ENCODE measurements around the gene WDR64. TPM values are rescaled to one million over a fixed set of nuclear protein-coding genes. Genes with fewer than 3 reads are reported as not detected.
A peak's percentile ranks its signal among the peaks of the same experiment; 100 is the strongest.

The WDR64 gene
- not detected for total RNA-seq

DNA sequence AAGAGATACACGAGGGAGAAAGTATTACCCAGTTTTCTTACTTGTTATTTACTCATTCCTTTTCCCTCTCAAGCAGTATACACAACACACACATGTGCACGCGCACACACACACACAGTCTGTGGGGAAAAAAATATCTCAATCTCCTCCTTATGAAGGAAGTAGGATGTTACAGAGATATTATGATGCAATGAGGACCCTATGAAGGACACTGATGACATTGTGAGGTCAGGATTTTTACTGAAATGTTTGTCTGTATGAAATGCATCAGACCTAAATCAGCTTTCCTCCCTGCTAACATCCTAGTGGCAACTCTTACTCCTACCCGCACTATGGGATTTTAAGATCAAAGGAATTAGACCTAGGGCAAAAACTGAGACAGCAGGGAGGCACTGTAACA is at the start of gene WDR64:
Gene WDR64 (plus strand): TSS at position 270 of the 400 bp plus-strand sequence. CDS start 204 bp downstream, outside the sequence.
- Mint-ChIP-seq H3K4me1 (ENCODE audit: low read depth in 2 of 2) (no peaks in the 10 kb centered on the region), H3K9me3 (no peaks in the 10 kb centered on the region), H3K27me3 (peaks cover 30 to 35% of the 10 kb centered on the region in 2 donors), H3K36me3 (no peaks in the 10 kb centered on the region), H3K27ac (no peak within 1 kb of the TSS), H3K4me3 (no peak within 1 kb of the TSS)
- DNase-seq (ENCODE audit: low spot score) (no peak), ATAC-seq (no peak)

DNA sequence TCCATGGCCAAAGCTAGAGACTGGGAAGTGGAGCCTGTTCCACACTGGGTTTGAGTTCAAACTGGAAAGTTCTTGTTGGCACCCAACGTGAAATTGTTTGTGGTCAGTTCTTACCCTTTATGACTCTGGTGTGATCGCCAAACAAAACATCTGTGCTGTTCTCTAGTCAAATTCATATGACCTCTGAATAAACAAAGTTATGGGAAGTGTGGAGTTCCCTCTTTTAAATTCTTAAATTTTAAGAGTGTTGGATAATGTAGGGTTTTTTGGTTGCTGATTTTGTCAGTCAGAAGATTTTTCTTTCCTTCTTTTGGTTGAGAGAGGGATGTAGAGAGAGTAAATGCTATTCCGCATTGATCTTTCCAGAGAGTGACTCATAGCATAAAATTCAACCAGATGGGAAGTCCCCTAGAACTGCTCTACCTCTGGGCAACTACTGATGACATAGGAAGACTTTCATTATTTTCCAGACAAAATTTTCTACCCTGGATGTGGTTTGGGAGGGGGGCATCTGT is 48.3 kb upstream of the WDR64 start:
- Mint-ChIP-seq H3K36me3 (no peaks in the 10 kb centered on the region), H3K4me3 (no peak overlapping the region), H3K27ac (no peak overlapping the region), H3K4me1 (ENCODE audit: low read depth in 2 of 2) (no peaks in the 10 kb centered on the region), H3K27me3 (no peaks in the 10 kb centered on the region), H3K9me3 (no peaks in the 10 kb centered on the region)
- ATAC-seq: no peak
- no peak for DNase-seq (ENCODE audit: low spot score)

DNA sequence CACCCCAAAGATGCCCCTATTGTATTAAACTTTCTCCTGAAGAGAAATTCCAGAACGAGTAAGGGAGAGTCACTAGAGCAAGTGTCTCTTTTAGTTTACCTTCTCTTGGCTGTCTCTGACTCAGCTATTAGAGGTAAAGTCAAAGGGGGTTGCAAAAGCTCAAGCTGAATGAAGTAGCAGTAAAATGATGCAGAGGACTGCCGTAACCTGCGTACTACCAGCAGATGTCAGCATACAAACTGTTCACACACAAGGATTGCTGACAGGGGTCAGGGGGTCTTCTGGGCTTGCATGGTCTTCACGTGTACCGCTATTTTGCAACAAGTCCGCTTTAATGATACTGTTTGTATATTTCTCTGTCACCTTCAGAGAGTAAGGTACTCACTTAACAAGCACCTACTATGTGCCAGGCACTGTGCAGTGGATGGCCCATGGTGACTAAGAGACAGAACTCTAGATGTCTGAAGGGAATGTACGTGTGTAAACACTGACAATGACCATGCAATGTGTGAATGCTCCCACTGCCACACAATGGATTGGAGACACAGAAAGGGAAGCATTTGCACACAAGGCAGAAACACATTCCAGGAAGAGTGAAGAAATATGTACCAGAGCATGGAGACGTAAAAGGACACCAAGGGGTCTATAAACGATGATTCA is 46.8 kb upstream of the WDR64 start:
- no peaks in the 10 kb centered on the region for H3K27me3 Mint-ChIP-seq
- no peaks in the 10 kb centered on the region for H3K9me3 Mint-ChIP-seq
- no peak overlapping the region for H3K27ac Mint-ChIP-seq
- ATAC-seq (no peak), DNase-seq (ENCODE audit: low spot score) (no peak)
- H3K4me3 Mint-ChIP-seq: no peak overlapping the region
- H3K36me3 Mint-ChIP-seq: no peaks in the 10 kb centered on the region
- no peaks in the 10 kb centered on the region for H3K4me1 Mint-ChIP-seq (ENCODE audit: low read depth in 2 of 2)

DNA sequence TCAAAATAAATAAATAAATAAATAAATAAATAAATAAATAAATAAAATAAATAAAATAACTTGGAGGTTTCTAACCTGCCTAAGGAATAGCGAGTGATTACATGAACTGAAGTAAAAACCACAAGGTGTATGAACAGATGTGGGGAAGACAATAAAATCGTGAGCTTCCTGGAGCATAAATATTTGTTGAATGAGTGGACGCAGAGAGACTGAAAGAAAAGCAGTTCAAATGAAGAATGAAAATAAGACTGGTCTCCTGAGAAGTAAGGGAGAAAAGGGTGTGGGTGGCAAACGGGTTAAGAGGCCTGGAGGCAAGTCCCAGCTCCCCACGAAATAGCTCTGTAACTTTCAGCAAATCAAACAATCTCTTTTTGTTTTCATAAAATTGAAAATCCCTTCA is 45.5 kb upstream of the WDR64 start:
- H3K4me3 Mint-ChIP-seq: no peak overlapping the region
- no peaks in the 10 kb centered on the region for H3K36me3 Mint-ChIP-seq
- H3K27me3 Mint-ChIP-seq: no peaks in the 10 kb centered on the region
- no peaks in the 10 kb centered on the region for H3K9me3 Mint-ChIP-seq
- no peaks in the 10 kb centered on the region for H3K4me1 Mint-ChIP-seq (ENCODE audit: low read depth in 2 of 2)
- ATAC-seq: no peak
- no peak overlapping the region for H3K27ac Mint-ChIP-seq
- DNase-seq (ENCODE audit: low spot score): no peak

DNA sequence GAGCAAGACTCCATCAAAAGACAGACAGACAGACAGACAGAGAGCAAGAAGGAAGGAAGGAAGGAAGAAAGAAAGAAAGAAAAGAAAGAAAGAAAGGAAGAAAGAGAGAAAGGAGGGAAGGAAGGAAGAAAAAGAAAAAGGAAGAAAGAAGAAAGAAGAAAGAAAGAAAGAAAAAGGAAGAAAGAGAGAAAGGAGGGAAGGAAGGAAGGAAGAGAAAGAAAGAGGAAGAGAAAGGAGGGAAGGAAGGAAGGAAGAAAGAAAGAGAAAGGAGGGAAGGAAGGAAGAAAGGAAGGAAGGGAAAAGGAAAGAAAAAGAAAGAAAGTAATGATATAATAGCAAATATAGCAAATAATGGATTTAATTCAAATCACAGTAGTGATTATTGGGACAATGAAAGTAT is 44.6 kb upstream of the WDR64 start:
- DNase-seq (ENCODE audit: low spot score) (no peak), ATAC-seq (no peak)
- Mint-ChIP-seq H3K9me3 (no peaks in the 10 kb centered on the region), H3K27ac (no peak overlapping the region), H3K4me1 (ENCODE audit: low read depth in 2 of 2) (no peaks in the 10 kb centered on the region), H3K4me3 (no peak overlapping the region), H3K36me3 (no peaks in the 10 kb centered on the region), H3K27me3 (no peaks in the 10 kb centered on the region)

DNA sequence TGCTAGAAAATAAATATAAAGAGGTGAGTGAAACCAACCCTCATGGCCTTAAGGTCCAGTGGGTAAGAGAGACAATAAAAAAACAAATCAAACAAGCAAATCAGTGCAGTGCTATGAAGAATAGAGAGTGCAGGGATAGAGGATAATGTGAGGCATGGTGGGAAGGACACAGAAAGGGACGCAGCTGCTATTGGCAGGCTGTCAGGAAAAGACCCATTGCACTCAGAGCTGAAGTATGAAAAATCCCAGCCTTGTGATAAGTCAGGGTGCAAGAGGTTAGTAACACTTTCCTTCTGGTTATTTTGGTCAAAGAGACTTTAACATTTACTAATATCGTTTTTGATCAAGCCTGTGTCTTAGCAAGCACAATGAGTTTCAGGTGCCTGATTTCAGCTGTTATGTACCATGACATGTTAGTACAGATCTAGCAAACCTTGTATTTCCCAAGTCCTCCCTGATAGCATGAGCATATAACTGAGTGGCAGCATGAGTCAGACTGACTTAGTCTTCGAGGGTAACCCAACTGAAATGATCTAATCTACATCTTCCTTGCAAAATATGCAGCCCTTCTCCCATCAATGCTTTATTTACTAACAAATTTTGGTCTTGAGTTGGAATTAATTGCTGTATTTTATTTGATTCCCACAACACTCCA is 43.6 kb upstream of the WDR64 start:
- ATAC-seq (no peak), DNase-seq (ENCODE audit: low spot score) (no peak)
- Mint-ChIP-seq H3K9me3 (no peaks in the 10 kb centered on the region), H3K36me3 (no peaks in the 10 kb centered on the region), H3K4me1 (ENCODE audit: low read depth in 2 of 2) (no peaks in the 10 kb centered on the region), H3K4me3 (no peak overlapping the region), H3K27ac (no peak overlapping the region), H3K27me3 (no peaks in the 10 kb centered on the region)

DNA sequence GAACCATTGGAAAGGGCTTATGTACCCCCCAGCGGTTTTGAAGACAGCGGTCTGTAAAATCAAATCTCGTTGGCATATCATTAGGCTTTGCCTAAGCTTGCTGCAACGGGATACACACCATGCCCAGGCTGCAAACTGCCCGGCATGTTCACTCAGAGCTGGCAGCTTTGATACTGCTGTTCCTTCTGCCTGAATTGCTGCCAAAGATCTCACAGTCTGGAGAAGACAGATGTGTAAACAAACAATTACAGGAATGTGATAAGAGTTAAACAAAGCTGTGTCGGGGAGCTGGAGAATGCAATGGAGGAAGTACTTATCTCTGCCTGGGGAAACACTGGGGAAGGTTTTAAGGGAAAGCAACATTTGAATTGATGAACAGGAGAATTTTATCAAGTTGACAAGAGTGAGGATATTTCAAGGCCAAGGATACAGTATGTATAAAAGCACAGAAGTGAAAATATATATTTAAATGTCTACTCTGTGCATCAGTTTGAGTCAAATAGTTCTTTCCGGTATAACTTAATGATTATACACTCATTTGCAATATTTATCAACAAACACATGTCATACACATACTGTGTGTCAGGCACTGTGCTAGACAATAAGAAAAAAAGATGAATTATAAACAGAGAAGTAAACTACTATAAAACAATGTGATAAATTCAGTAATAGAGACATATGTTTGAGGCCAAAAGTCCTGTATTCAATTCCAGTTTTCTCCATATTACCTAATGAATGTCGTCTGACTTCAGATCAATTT is 41.8 kb upstream of the WDR64 start:
- Mint-ChIP-seq H3K9me3 (no peaks in the 10 kb centered on the region), H3K27ac (no peak overlapping the region), H3K4me3 (no peak overlapping the region), H3K27me3 (no peaks in the 10 kb centered on the region), H3K36me3 (no peaks in the 10 kb centered on the region), H3K4me1 (ENCODE audit: low read depth in 2 of 2) (no peaks in the 10 kb centered on the region)
- DNase-seq (ENCODE audit: low spot score): no peak
- ATAC-seq: no peak

DNA sequence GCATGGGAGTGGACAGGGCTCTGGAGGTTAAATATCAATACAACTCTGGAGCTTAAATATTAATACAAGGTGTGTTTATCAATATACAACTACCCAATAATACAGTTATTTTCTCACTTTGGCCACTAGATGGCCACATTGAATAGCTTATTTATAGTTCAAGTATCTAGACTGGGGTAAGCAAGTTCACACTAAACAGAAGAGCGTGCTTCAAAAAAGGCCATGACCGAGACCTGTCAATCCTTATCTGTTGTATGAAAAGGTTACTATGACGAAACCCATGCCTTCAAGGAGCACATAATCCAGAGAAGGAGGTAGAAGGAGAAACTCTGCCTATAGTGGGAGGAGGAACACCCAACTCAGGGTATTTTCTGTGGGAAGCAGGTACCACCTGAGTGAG is 41.0 kb upstream of the WDR64 start:
- no peaks in the 10 kb centered on the region for H3K36me3 Mint-ChIP-seq
- no peak overlapping the region for H3K4me3 Mint-ChIP-seq
- no peaks in the 10 kb centered on the region for H3K9me3 Mint-ChIP-seq
- ATAC-seq (peak; percentile 68 to 69), DNase-seq (ENCODE audit: low spot score) (no peak)
- no peaks in the 10 kb centered on the region for H3K4me1 Mint-ChIP-seq (ENCODE audit: low read depth in 2 of 2)
- no peak overlapping the region for H3K27ac Mint-ChIP-seq
- no peaks in the 10 kb centered on the region for H3K27me3 Mint-ChIP-seq

DNA sequence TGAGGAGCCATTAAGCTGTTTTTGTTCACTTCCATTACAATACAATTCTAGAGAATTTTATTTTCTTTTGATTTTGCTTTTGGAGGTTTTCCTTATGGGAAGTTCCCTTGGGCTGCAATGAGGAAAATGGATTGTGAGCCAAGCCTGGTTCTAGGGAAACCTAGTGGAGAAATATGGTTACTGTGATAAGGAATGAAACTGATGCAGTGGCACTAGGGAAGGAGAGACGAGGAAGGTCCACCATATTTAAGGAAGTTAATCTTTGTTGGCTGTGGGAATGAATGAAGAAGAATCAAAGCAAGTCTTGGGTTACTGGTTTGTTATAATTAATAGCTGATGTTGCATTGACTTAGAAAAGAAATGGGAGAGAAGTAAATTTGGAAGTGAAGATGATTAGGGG is 40.3 kb upstream of the WDR64 start:
- Mint-ChIP-seq H3K27ac (no peak overlapping the region), H3K4me1 (ENCODE audit: low read depth in 2 of 2) (no peaks in the 10 kb centered on the region), H3K27me3 (no peaks in the 10 kb centered on the region), H3K36me3 (no peaks in the 10 kb centered on the region), H3K4me3 (no peak overlapping the region), H3K9me3 (no peaks in the 10 kb centered on the region)
- ATAC-seq (no peak), DNase-seq (ENCODE audit: low spot score) (no peak)

DNA sequence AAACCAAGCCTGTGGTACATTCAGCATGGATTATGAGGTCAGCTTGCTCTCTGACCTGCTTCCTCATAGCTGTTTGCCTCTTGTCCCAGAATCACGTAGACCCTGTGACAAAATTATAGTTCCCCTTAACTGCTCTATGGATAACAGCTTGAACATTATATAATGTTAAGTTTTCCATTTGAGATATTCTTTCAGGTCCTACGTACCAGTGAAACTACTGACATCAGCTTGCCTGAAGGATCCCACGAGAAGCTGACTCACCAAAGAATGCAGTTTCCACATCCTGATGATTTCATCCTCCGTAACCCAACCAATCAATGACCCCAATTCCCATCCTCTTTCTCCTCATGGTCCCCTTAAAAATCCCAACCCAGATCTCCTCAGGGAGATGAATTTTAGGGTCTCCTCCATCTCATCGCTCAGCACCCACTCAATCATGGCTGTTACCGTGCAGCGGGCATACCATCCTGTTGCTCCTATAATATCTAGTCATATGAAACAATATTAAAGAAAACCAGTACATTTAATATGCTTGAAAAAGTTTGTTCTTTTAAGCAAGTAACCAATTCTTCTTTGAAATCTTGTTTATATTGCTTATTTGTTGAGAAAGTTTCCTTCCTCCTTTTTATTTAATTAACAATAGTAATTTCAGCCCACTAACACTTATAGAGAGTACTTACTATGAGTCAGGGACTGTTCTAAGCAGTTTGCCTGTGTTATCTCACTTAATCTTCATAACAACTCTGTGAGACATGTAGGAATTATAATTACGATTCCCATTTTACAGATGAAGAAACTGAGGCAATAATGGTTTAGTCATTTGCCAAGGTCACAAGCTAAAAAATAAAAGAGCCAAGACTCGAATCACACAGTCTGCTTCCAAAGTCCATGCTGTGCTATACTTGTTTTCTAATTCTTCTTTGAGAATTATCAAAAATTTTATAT is 39.3 kb upstream of the WDR64 start:
- DNase-seq (ENCODE audit: low spot score) (no peak), ATAC-seq (no peak)
- no peak overlapping the region for H3K27ac Mint-ChIP-seq
- no peaks in the 10 kb centered on the region for H3K36me3 Mint-ChIP-seq
- no peaks in the 10 kb centered on the region for H3K4me1 Mint-ChIP-seq (ENCODE audit: low read depth in 2 of 2)
- no peaks in the 10 kb centered on the region for H3K9me3 Mint-ChIP-seq
- H3K27me3 Mint-ChIP-seq: no peaks in the 10 kb centered on the region
- no peak overlapping the region for H3K4me3 Mint-ChIP-seq

DNA sequence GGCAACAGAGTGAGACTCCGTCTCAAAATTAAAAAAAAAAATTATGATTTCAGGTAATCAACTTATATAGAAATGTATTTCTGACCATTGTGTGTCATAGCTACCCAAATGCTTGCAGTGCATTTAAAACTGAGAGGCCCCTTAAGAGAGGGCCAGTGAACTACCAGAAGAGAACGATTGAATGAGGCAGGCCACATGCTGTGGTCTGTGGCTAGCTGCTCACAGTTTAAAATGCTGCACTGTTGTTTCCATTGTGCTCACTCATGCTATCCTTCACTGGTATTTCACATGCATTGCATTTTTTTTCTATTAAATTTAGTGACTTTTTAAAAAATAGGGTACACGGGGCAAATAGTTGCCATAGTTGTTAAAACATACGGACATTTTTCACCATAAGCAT is 37.9 kb upstream of the WDR64 start:
- Mint-ChIP-seq H3K27ac (no peak overlapping the region), H3K4me3 (no peak overlapping the region), H3K9me3 (no peaks in the 10 kb centered on the region), H3K4me1 (ENCODE audit: low read depth in 2 of 2) (no peaks in the 10 kb centered on the region), H3K36me3 (no peaks in the 10 kb centered on the region), H3K27me3 (no peaks in the 10 kb centered on the region)
- ATAC-seq: no peak
- DNase-seq (ENCODE audit: low spot score): no peak

DNA sequence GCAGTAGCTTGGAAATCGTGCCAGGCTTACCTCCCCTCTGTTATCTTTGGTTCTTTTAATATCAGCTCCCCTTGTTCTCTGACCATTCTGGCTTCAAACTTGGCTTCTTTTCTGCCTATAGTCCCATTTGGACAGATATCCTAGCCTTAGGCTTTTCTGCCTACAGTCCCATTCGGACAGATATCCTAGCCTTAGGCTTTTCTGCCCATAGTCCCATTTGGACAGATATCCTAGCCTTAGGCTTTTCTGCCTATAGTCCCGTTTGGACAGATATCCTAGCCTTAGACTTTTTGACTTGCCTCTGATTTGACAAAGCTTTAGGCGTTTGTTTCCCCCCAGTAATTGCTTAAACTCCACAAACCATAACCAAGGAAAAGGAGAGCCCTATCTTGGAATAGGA is 37.5 kb upstream of the WDR64 start:
- DNase-seq (ENCODE audit: low spot score): no peak
- no peak overlapping the region for H3K4me3 Mint-ChIP-seq
- H3K27me3 Mint-ChIP-seq: no peaks in the 10 kb centered on the region
- H3K4me1 Mint-ChIP-seq (ENCODE audit: low read depth in 2 of 2): no peaks in the 10 kb centered on the region
- H3K9me3 Mint-ChIP-seq: no peaks in the 10 kb centered on the region
- ATAC-seq: no peak
- H3K36me3 Mint-ChIP-seq: no peaks in the 10 kb centered on the region
- H3K27ac Mint-ChIP-seq: no peak overlapping the region

Data from natural killer cell treated with Interleukin-12 subunit alpha and Interleukin-12 subunit beta and Interleukin-15 and Interleukin-18, amount 100 ng/mL, for 72 hours (primary cell).